ENCODE measurements around the gene IGFBP2. TPM values are rescaled to one million over a fixed set of nuclear protein-coding genes. Genes with fewer than 3 reads are reported as not detected.

IGFBP2 gene
- total and polyA plus RNA-seq, 8 donors = 28.2 to 133 (median 111) TPM

DNA sequence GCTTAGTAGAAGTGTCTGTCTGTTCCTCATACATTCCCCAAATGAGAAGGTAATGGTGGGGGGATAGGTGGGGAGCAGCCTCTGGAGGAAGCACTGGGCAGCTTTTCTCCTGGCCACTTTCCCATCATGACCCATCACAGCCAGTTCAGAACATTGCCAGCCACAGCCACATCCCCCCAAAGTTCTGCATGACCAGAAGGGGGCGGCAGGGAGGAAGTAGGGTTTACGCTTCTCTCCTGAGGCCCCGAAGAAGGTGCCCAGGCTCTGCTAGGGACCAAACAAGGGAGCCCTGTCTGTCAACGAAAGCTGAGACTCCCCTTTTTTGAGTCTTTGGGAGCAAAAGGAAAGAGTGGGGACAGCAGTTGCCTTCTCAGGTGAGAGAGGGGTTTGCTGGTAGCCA is 54.4 kb downstream of the IGFBP2 start:
- Histone ChIP-seq H3K36me3 (no peaks in the 10 kb centered on the region), H3K4me1 (peaks cover 0 to 15% of the 10 kb centered on the region in 2 donors), H3K9me3 (no peaks in the 10 kb centered on the region), H3K4me3 (no peak overlapping the region), H3K27ac (no peak overlapping the region), H3K27me3 (peaks cover 0 to 56% of the 10 kb centered on the region in 2 donors)
- no peak for ATAC-seq
- TF ChIP-seq, protein P1, sequence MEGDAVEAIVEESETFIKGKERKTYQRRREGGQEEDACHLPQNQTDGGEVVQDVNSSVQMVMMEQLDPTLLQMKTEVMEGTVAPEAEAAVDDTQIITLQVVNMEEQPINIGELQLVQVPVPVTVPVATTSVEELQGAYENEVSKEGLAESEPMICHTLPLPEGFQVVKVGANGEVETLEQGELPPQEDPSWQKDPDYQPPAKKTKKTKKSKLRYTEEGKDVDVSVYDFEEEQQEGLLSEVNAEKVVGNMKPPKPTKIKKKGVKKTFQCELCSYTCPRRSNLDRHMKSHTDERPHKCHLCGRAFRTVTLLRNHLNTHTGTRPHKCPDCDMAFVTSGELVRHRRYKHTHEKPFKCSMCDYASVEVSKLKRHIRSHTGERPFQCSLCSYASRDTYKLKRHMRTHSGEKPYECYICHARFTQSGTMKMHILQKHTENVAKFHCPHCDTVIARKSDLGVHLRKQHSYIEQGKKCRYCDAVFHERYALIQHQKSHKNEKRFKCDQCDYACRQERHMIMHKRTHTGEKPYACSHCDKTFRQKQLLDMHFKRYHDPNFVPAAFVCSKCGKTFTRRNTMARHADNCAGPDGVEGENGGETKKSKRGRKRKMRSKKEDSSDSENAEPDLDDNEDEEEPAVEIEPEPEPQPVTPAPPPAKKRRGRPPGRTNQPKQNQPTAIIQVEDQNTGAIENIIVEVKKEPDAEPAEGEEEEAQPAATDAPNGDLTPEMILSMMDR (IDR thresholded peaks at IDR 0.05) = no peak
- no peak for DNase-seq
- intact Hi-C loops (cut with DNase I) = no loop called here

GRCh38 chr2:216688731-216689340 is 55.6 kb downstream of the IGFBP2 start:
- H3K9me3 ChIP-seq = no peaks in the 10 kb centered on the region

GRCh38 chr2:216689397-216689796 is 56.2 kb downstream of the IGFBP2 start:
- peaks cover 5 to 65% of the 10 kb centered on the region in 2 donors for H3K27me3 ChIP-seq
- no peaks in the 10 kb centered on the region for H3K36me3 ChIP-seq
- intact Hi-C loops (cut with DNase I) = no loop called here
- DNase-seq (no peak), ATAC-seq (no peak)
- peaks cover 5 to 31% of the 10 kb centered on the region in 2 donors for H3K4me1 ChIP-seq
- H3K9me3 ChIP-seq = no peaks in the 10 kb centered on the region
- H3K4me3 ChIP-seq = no peak overlapping the region
- H3K27ac ChIP-seq = no peak overlapping the region
- TF ChIP-seq, protein P1 (IDR thresholded peaks at IDR 0.05) = no peak

More at GRCh38 chr2:216688731-216689340, 55.6 kb downstream of the IGFBP2 start:
- DNase-seq = peak in 1 of 4 donors; percentile 49
- H3K27ac ChIP-seq = no peak overlapping the region
- peaks cover 0 to 60% of the 10 kb centered on the region in 2 donors for H3K27me3 ChIP-seq
- no peak overlapping the region for H3K4me3 ChIP-seq
- H3K4me1 ChIP-seq = peaks cover 0 to 25% of the 10 kb centered on the region in 2 donors
- TF ChIP-seq, protein P1 (IDR thresholded peaks at IDR 0.05) = no peak
- H3K36me3 ChIP-seq = no peaks in the 10 kb centered on the region
- ATAC-seq = peak; percentile 25
- intact Hi-C loops (cut with DNase I) = no loop called here

GRCh38 chr2:216690456-216690852 is 57.2 kb downstream of the IGFBP2 start:
- Histone ChIP-seq H3K9me3 (no peaks in the 10 kb centered on the region), H3K4me3 (no peak overlapping the region), H3K27me3 (peaks cover 14 to 76% of the 10 kb centered on the region in 2 donors), H3K36me3 (no peaks in the 10 kb centered on the region), H3K4me1 (peaks cover 10 to 41% of the 10 kb centered on the region in 2 donors), H3K27ac (peak overlapping the region in 1 of 2 donors; percentile 19)
- DNase-seq (no peak), ATAC-seq (no peak)
- TF ChIP-seq, protein P1 (IDR thresholded peaks at IDR 0.05) = no peak
- intact Hi-C loops (cut with DNase I) = loop anchor here in 1 of 2 donors (10.0 kb wide), 2 partner anchors 474 to 1024 kb away; no protein-coding TSS in a partner anchor

GRCh38 chr2:216690853-216691741 is 57.9 kb downstream of the IGFBP2 start:
- no peaks in the 10 kb centered on the region for H3K36me3 ChIP-seq
- intact Hi-C loops (cut with DNase I) = loop anchor here in 1 of 2 donors (10.0 kb wide), 2 partner anchors 474 to 1024 kb away; no protein-coding TSS in a partner anchor
- peak; percentile 75 for ATAC-seq
- peak overlapping the region; percentile 65 to 72 for H3K27ac ChIP-seq
- no peak overlapping the region for H3K4me3 ChIP-seq
- peaks cover 10 to 41% of the 10 kb centered on the region in 2 donors for H3K4me1 ChIP-seq
- DNase-seq = peak in 3 of 4 donors; percentile 84 to 94 (median 86)
- H3K9me3 ChIP-seq = no peaks in the 10 kb centered on the region
- TF ChIP-seq, protein P1 (IDR thresholded peaks at IDR 0.05) = no peak
- H3K27me3 ChIP-seq = peaks cover 14 to 82% of the 10 kb centered on the region in 2 donors
